ENCODE results near the gene BOC. TPM values are rescaled to one million over a fixed set of nuclear protein-coding genes. Genes with fewer than 3 reads are reported as not detected.

BOC gene
- total and polyA plus RNA-seq, 2 of the 13 experiments (the other 11 are each of a cell fraction or from before 2014, with no cell fraction given): 0.04 TPM; not detected in 1

DNA sequence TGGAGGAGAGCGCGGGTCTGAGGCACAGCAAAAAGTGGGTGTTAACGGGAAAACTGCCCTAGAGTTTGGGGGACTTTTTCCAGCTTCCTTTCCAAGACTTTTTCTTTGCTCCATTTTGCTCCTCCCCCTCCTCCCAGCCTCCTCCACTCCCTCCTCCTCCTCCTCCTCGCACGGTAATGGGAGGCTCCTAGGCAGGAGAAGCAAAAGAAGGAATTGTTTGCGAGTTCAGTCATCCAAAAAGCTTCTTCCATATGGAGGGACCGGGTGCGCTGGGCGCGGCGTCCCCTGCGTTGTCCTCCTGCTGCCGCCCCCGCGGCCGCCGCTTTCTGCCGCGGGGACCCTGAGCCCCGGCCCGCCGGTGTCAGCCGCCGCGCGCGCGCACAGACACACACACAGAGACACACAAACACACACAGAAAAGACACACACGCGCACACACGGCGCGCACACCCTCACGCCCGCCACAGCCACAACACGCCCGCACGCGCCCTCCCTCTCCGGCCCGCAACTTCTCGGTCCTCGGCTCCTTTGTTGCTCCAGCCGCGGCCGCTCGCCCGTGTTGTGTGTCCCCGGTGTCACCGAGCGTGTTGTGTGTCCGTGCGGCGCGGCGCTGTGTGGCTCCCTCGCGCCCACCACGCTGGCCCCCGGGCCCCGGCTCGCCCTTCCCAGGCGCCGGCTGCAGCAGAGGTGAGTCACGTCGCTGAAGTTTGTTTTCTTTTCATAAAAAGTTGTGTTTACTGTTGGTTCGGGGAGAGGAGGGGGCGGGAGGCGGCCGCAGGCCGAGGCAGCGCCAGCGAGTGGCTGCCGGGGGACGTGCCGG lies at the start of gene BOC (continued):
- TF ChIP-seq ZKSCAN8 (CRISPR knock-in tag; IDR thresholded peaks at IDR 0.05; ENCODE audit: borderline replicate concordance): no peak
- no peak for TF ChIP-seq RFXANK (CRISPR knock-in tag; IDR thresholded peaks at IDR 0.05)
- TF ChIP-seq MLLT10 (CRISPR knock-in tag; IDR thresholded peaks at IDR 0.05): no peak
- TF ChIP-seq ZNF263 (CRISPR knock-in tag; IDR thresholded peaks at IDR 0.05): no peak
- TF ChIP-seq, protein P1, sequence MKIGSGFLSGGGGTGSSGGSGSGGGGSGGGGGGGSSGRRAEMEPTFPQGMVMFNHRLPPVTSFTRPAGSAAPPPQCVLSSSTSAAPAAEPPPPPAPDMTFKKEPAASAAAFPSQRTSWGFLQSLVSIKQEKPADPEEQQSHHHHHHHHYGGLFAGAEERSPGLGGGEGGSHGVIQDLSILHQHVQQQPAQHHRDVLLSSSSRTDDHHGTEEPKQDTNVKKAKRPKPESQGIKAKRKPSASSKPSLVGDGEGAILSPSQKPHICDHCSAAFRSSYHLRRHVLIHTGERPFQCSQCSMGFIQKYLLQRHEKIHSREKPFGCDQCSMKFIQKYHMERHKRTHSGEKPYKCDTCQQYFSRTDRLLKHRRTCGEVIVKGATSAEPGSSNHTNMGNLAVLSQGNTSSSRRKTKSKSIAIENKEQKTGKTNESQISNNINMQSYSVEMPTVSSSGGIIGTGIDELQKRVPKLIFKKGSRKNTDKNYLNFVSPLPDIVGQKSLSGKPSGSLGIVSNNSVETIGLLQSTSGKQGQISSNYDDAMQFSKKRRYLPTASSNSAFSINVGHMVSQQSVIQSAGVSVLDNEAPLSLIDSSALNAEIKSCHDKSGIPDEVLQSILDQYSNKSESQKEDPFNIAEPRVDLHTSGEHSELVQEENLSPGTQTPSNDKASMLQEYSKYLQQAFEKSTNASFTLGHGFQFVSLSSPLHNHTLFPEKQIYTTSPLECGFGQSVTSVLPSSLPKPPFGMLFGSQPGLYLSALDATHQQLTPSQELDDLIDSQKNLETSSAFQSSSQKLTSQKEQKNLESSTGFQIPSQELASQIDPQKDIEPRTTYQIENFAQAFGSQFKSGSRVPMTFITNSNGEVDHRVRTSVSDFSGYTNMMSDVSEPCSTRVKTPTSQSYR (CRISPR knock-in tag; IDR thresholded peaks at IDR 0.05; ENCODE audit: borderline replicate concordance): no peak
- TF ChIP-seq, protein P2, sequence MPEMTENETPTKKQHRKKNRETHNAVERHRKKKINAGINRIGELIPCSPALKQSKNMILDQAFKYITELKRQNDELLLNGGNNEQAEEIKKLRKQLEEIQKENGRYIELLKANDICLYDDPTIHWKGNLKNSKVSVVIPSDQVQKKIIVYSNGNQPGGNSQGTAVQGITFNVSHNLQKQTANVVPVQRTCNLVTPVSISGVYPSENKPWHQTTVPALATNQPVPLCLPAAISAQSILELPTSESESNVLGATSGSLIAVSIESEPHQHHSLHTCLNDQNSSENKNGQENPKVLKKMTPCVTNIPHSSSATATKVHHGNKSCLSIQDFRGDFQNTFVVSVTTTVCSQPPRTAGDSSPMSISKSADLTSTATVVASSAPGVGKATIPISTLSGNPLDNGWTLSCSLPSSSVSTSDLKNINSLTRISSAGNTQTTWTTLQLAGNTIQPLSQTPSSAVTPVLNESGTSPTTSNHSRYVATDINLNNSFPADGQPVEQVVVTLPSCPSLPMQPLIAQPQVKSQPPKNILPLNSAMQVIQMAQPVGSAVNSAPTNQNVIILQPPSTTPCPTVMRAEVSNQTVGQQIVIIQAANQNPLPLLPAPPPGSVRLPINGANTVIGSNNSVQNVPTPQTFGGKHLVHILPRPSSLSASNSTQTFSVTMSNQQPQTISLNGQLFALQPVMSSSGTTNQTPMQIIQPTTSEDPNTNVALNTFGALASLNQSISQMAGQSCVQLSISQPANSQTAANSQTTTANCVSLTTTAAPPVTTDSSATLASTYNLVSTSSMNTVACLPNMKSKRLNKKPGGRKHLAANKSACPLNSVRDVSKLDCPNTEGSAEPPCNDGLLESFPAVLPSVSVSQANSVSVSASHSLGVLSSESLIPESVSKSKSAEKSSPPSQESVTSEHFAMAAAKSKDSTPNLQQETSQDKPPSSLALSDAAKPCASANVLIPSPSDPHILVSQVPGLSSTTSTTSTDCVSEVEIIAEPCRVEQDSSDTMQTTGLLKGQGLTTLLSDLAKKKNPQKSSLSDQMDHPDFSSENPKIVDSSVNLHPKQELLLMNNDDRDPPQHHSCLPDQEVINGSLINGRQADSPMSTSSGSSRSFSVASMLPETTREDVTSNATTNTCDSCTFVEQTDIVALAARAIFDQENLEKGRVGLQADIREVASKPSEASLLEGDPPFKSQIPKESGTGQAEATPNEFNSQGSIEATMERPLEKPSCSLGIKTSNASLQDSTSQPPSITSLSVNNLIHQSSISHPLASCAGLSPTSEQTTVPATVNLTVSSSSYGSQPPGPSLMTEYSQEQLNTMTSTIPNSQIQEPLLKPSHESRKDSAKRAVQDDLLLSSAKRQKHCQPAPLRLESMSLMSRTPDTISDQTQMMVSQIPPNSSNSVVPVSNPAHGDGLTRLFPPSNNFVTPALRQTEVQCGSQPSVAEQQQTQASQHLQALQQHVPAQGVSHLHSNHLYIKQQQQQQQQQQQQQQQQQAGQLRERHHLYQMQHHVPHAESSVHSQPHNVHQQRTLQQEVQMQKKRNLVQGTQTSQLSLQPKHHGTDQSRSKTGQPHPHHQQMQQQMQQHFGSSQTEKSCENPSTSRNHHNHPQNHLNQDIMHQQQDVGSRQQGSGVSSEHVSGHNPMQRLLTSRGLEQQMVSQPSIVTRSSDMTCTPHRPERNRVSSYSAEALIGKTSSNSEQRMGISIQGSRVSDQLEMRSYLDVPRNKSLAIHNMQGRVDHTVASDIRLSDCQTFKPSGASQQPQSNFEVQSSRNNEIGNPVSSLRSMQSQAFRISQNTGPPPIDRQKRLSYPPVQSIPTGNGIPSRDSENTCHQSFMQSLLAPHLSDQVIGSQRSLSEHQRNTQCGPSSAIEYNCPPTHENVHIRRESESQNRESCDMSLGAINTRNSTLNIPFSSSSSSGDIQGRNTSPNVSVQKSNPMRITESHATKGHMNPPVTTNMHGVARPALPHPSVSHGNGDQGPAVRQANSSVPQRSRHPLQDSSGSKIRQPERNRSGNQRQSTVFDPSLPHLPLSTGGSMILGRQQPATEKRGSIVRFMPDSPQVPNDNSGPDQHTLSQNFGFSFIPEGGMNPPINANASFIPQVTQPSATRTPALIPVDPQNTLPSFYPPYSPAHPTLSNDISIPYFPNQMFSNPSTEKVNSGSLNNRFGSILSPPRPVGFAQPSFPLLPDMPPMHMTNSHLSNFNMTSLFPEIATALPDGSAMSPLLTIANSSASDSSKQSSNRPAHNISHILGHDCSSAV (CRISPR knock-in tag; IDR thresholded peaks at IDR 0.05; ENCODE audit: borderline replicate concordance): no peak
- no peak for TF ChIP-seq NBN (conservative IDR thresholded peaks at IDR 0.05)
- TF ChIP-seq ZNF558 (CRISPR knock-in tag; IDR thresholded peaks at IDR 0.05; ENCODE audit: borderline replicate concordance): no peak
- TF ChIP-seq ZNF337 (CRISPR knock-in tag; IDR thresholded peaks at IDR 0.05; ENCODE audit: borderline replicate concordance, low read depth): no peak
- no peak for TF ChIP-seq SETDB1 (CRISPR knock-in tag; IDR thresholded peaks at IDR 0.05; ENCODE audit: borderline replicate concordance)
- TF ChIP-seq ZNF629 (CRISPR knock-in tag; conservative IDR thresholded peaks at IDR 0.05): no peak
- no peak for TF ChIP-seq HMGXB3 (CRISPR knock-in tag; IDR thresholded peaks at IDR 0.05; ENCODE audit: borderline replicate concordance)

All from HepG2 (cell line).